HL-60 (cell line): ENCODE measurements around the gene BTBD19.
"Not testable (repeated sequence)": the region's sequence is repeated elsewhere in the genome, so short reads cannot be mapped to it uniquely, and the experiment has no call there.

ENCODE experiments used
- DNase-seq, 2 experiments: peaks; one replicate each; pipeline ENCODE4 v3.0.0-alpha.2; 2010 to 2020; ENCODE audit warnings: low read depth in 1 of 2, low spot score in 1 of 2
- H3K27ac ChIP-seq: fragments of 250-450 bp; sonication (Bioruptor Pico); replicated peaks from 2 replicates; pipeline ENCODE4 v1.5.1; 2020; ENCODE audit warnings: mild to moderate bottlenecking, moderate library complexity
- H3K27me3 ChIP-seq: fragments of 250-450 bp; sonication (Bioruptor Pico); 2 replicates; pipeline ENCODE4 v1.5.1; 2021; ENCODE audit warnings: mild to moderate bottlenecking, moderate library complexity; ENCODE audit not compliant: insufficient read depth, poor library complexity, severe bottlenecking
- H3K4me3 ChIP-seq: replicated peaks from 2 replicates; pipeline ENCODE4 v1.5.1; 2011; ENCODE audit warnings: mild to moderate bottlenecking, control low read depth, low read length; ENCODE audit not compliant: insufficient read depth
- CTCF ChIP-seq: IDR thresholded peaks from one replicate; pipeline ENCODE4 v1.5.1; 2011; ENCODE audit warnings: low read length, control low read depth, inconsistent platforms; ENCODE audit not compliant: insufficient read depth
- GABPA ChIP-seq: IDR thresholded peaks from 2 replicates; pipeline ENCODE4 v1.6.1; 2012; ENCODE audit warnings: low read depth
- POLR2AphosphoS5 ChIP-seq: IDR thresholded peaks from 2 replicates; pipeline ENCODE4 v1.6.1; 2012; ENCODE audit warnings: low read depth
- SPI1 ChIP-seq: IDR thresholded peaks from 2 replicates; pipeline ENCODE4 v1.6.1; 2012; ENCODE audit warnings: low read depth, mild to moderate bottlenecking, borderline replicate concordance
- TF ChIP-seq, protein P1 (sequence below): IDR thresholded peaks from 2 replicates; pipeline ENCODE4 v1.6.1; 2012; ENCODE audit warnings: low read depth; ENCODE audit not compliant: insufficient replicate concordance

The BTBD19 gene

GRCh38 chr1:44807364-44808062 lies 810 bp upstream of the BTBD19 start:
- Histone ChIP-seq H3K27ac (peak overlapping the region; percentile 100), H3K4me3 (no peak overlapping the region), H3K27me3 (no peaks in the 10 kb centered on the region)
- peak; percentile 97 to 98 for DNase-seq
- TF ChIP-seq, protein P1, sequence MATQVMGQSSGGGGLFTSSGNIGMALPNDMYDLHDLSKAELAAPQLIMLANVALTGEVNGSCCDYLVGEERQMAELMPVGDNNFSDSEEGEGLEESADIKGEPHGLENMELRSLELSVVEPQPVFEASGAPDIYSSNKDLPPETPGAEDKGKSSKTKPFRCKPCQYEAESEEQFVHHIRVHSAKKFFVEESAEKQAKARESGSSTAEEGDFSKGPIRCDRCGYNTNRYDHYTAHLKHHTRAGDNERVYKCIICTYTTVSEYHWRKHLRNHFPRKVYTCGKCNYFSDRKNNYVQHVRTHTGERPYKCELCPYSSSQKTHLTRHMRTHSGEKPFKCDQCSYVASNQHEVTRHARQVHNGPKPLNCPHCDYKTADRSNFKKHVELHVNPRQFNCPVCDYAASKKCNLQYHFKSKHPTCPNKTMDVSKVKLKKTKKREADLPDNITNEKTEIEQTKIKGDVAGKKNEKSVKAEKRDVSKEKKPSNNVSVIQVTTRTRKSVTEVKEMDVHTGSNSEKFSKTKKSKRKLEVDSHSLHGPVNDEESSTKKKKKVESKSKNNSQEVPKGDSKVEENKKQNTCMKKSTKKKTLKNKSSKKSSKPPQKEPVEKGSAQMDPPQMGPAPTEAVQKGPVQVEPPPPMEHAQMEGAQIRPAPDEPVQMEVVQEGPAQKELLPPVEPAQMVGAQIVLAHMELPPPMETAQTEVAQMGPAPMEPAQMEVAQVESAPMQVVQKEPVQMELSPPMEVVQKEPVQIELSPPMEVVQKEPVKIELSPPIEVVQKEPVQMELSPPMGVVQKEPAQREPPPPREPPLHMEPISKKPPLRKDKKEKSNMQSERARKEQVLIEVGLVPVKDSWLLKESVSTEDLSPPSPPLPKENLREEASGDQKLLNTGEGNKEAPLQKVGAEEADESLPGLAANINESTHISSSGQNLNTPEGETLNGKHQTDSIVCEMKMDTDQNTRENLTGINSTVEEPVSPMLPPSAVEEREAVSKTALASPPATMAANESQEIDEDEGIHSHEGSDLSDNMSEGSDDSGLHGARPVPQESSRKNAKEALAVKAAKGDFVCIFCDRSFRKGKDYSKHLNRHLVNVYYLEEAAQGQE = no peak
- peak; percentile 91 for TF ChIP-seq POLR2AphosphoS5
- peak; percentile 48 for TF ChIP-seq GABPA
- TF ChIP-seq SPI1 = peak; percentile 88; the same call in 1 of the 2 replicates

DNA sequence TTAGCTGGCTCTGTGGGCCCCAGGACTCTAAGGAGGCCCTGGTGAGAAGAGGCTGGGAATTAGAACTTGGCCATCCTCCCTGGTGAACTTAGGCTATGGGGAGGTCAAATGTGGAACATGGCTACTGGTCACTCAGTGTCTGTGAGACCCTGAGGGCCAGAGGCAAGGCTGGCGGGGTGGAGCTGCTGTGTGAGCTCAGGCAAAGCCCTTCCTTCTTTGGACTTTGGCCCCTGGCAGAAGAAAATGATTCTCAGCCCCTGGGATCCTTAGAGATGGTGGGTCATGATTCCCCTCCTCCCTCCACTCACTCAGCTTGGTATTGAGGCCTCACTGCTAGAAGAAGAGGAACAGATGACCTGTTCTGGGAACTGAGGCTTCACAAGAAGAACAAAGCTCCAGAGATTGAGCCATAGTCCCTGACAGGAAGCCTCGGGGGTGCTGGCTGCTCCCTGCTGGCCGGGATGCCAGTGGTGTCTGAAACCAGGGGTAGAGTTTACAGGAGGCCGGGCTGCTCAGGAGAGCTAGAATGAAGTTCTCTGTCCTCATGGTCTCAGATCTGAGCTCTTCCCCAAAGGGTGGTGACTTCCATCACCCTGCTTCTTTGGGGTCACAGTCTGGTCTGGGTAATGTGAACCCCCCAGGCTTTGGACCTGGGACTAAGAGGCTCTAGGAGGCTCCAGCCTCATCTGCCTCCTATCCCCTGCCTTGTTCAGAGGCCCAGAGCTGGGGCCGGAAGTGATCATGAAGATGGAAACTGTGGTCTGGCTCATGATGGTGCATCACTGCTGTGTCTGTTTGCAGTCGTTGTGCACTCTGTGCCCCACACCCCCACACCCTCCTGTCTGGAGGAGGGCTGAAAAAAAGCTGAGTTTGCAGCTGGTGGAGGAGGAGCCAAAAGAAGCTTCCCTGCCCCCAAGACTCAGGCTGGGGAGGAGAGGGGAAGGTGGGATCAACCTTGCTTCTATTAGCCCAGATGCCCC lies 905 bp downstream of the BTBD19 start:
- Histone ChIP-seq H3K27ac (peak overlapping the region; percentile 100), H3K27me3 (no peaks in the 10 kb centered on the region), H3K4me3 (no peak overlapping the region)
- peak; percentile 63 for TF ChIP-seq SPI1
- peak; percentile 76 for TF ChIP-seq POLR2AphosphoS5
- TF ChIP-seq, protein P1 = peak; percentile 49
- TF ChIP-seq GABPA = peak; percentile 57
- no peak for TF ChIP-seq CTCF
- peak; percentile 87 to 90 for DNase-seq

DNA sequence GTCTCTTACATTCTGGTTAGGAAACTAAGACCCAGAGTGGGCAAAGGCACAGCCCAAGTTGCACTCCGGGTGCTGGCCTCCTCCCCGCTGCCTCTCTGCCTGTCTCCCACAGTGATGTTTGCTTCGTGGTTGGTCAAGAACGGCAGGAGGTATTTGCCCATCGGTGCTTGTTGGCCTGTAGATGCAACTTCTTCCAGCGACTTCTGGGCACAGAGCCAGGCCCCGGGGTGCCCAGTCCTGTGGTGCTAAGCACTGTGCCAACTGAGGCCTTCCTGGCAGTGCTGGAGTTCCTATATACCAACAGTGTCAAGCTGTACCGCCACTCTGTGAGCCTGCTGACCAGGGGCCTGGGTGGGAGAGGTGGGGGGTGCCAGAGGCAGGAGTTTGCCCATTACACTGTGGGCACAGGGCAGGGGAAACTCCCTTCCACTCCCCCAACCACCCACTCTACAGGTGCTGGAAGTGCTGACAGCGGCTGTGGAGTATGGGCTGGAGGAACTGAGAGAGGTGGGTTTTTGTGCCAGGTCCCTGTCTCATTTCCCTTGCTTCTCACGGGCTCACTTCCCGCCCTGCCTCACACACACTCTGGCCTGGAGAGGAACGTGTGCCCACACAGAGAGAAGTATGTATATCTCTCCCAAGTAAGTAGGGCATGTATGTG lies 1.9 kb downstream of the BTBD19 start:
- H3K27me3 ChIP-seq = no peaks in the 10 kb centered on the region
- H3K27ac ChIP-seq = peak overlapping the region; percentile 100
- H3K4me3 ChIP-seq = no peak overlapping the region
- TF ChIP-seq POLR2AphosphoS5 (no peak), CTCF (no peak), GABPA (no peak), SPI1 (no peak)
- TF ChIP-seq, protein P1 = no peak
- peak in 1 of 2 experiments; percentile 75 for DNase-seq

DNA sequence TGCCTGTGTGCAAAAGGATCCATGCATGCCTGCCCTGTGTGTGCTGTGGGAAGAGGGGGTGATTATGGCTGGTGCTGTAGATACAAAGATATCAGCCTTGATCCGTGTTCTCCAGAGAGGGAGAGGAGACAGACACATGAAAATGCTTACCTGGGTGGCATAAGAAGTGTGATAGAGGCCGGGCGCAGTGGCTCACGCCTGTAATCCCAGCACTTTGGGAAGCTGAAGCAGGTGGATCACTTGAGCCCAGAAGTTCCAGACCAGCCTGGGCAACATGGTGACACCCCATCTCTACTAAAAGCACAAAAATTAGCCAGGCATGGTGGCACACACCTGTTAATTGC lies 2.4 kb downstream of the BTBD19 start:
- DNase-seq, H3K4me3 ChIP-seq, H3K27me3 ChIP-seq: not testable (repeated sequence)
- peak overlapping the region; percentile 100 for H3K27ac ChIP-seq
